Measurements from ENCODE around the gene NTNG1. TPM values are rescaled to one million over a fixed set of nuclear protein-coding genes. Genes with fewer than 3 reads are reported as not detected.

The NTNG1 gene
- total RNA-seq, 4 donors from 2014 or later: 0.41 to 1.3 TPM; not detected in 2

- intact Hi-C loops (cut with DNase I): no loop called here
- DNase-seq: no peak
- Histone ChIP-seq H3K9me3 (no peaks in the 10 kb centered on the region), H3K4me1 (peaks cover 20 to 69% (median 43%) of the 10 kb centered on the region in 3 donors), H3K27me3 (no peaks in the 10 kb centered on the region), H3K4me3 (no peak overlapping the region), H3K36me3 (no peaks in the 10 kb centered on the region), H3K27ac (peak overlapping the region in 3 of 4 donors; percentile 79 to 86 (median 81))
- no peak for TF ChIP-seq CTCF (IDR thresholded peaks at IDR 0.05)
- no peak for TF ChIP-seq POLR2A (IDR thresholded peaks at IDR 0.05)
- WGBS, 2 donors: 66 to 77% methylated on average over 12 of the region's 12 CpGs
These were observed 390.4 kb downstream of the NTNG1 start for GRCh38 chr1:107531065-107531908.

- intact Hi-C loops (cut with DNase I): no loop called here
These were observed 391.5 kb downstream of the NTNG1 start for GRCh38 chr1:107532318-107532717.

More at GRCh38 chr1:107532318-107532717, 391.5 kb downstream of the NTNG1 start:
- Histone ChIP-seq H3K27me3 (no peaks in the 10 kb centered on the region), H3K9me3 (no peaks in the 10 kb centered on the region), H3K4me1 (peaks cover 20 to 80% (median 49%) of the 10 kb centered on the region in 3 donors), H3K27ac (peak overlapping the region; percentile 57 to 86 (median 80)), H3K36me3 (no peaks in the 10 kb centered on the region), H3K4me3 (no peak overlapping the region)
- no peak for TF ChIP-seq POLR2A (IDR thresholded peaks at IDR 0.05)
- TF ChIP-seq CTCF (IDR thresholded peaks at IDR 0.05): no peak
- no peak for DNase-seq
- WGBS, 2 donors: 38 to 54% methylated on average over 1 to 4 of the region's 5 CpGs

Small RNAs within 50 kb of the gene (small RNA-seq; reads per million reads assigned to genes)
- 0 to 0.53 (median 0.04) reads per million in 4 donors for gene AC114491.1

Other genes with a start within 250 kb of the NTNG1 start
- gene PRMT6, start 84.4 kb upstream of the NTNG1 start, total RNA-seq: 10 to 100 TPM in 3 of 4 donors, 1 to 10 TPM in 1; 8.2 to 20.6 (median 13.7) TPM

Data from esophagus squamous epithelium (tissue), 5 donors.